HFF-Myc (cell line): ENCODE results near the gene CACNA2D4.
A peak's percentile ranks its signal among the peaks of the same experiment; 100 is the strongest.
"Not testable (repeated sequence)": the region's sequence is repeated elsewhere in the genome, so short reads cannot be mapped to it uniquely, and the experiment has no call there.

Experiments used
- DNase-seq: peaks from one replicate; pipeline ENCODE4 v3.0.0-alpha.2; 2011; ENCODE audit warnings: low read depth; ENCODE audit errors: extremely low read depth
- H3K4me3 ChIP-seq: replicated peaks from 2 replicates; pipeline ENCODE4 v1.5.1; 2011; ENCODE audit warnings: low read depth, mild to moderate bottlenecking, control low read depth, low read length
- TF ChIP-seq, protein P1 (sequence below): IDR thresholded peaks from 2 replicates; pipeline ENCODE4 v1.5.1; 2012; ENCODE audit warnings: mild to moderate bottlenecking, low read depth, low read length, control low read depth; ENCODE audit errors: missing control alignments

The CACNA2D4 gene

DNA sequence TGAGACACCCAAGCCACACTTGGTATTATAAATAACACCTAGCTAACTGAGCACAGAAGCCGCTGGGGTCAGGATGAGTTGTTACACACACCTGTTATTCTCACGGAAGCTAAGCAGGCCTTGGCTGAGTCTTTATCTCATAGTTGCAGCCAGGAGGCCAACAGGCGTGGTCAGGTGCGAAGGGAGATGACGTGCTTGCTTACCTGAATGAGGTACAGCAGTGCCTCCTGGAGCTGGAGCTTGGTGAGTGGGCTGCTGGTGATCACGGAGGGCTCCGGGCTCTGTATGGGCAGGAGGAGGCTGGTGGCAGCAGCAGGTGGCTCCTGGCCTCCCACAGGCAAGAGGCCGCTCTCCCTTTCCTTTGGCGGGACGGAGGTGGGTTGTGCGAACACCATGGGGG is 30.4 kb upstream of the CACNA2D4 start:
- no peak for DNase-seq
- no peak overlapping the region for H3K4me3 ChIP-seq
- TF ChIP-seq, protein P1, sequence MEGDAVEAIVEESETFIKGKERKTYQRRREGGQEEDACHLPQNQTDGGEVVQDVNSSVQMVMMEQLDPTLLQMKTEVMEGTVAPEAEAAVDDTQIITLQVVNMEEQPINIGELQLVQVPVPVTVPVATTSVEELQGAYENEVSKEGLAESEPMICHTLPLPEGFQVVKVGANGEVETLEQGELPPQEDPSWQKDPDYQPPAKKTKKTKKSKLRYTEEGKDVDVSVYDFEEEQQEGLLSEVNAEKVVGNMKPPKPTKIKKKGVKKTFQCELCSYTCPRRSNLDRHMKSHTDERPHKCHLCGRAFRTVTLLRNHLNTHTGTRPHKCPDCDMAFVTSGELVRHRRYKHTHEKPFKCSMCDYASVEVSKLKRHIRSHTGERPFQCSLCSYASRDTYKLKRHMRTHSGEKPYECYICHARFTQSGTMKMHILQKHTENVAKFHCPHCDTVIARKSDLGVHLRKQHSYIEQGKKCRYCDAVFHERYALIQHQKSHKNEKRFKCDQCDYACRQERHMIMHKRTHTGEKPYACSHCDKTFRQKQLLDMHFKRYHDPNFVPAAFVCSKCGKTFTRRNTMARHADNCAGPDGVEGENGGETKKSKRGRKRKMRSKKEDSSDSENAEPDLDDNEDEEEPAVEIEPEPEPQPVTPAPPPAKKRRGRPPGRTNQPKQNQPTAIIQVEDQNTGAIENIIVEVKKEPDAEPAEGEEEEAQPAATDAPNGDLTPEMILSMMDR: no peak

DNA sequence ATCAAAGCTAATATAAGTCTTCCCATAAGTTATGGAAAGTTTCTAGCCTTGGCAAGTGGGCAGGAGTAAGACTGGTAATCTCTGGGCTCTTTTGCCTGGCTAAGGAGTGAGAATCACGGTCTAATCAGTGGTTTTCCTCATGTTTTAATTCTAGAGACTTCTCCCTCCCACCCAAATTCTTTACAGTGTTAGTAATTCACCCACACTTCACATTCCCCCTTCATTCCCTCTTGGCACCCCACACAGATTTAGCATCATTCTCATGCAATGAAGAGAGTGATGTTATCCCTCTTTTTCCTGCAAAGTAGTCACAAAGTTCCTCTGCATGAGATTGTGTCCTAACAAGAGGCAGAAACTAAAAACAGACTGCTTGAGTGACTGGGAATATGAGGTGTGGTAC is 28.6 kb upstream of the CACNA2D4 start:
- TF ChIP-seq, protein P1: no peak
- no peak for DNase-seq
- H3K4me3 ChIP-seq: no peak overlapping the region

DNA sequence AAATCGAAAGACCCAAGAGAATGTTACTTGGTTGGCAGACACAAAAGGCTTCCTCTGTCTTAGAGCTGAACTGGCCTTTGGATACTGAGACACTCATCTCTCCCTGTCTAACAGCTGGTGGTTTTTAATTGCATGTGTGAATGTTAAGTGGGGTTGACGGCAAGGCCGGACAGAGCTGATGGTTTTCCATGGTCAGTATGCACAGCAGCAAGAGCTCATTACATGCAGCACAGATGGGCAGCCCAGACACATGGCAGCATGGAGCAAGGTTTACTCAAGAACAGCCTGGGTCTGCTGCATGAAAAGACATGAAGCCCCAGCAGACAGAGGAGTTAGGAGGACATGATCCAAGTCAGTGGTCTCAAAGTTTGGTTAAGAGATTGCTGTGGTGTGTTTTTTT is 27.8 kb upstream of the CACNA2D4 start:
- DNase-seq: no peak
- no peak overlapping the region for H3K4me3 ChIP-seq
- TF ChIP-seq, protein P1: no peak

DNA sequence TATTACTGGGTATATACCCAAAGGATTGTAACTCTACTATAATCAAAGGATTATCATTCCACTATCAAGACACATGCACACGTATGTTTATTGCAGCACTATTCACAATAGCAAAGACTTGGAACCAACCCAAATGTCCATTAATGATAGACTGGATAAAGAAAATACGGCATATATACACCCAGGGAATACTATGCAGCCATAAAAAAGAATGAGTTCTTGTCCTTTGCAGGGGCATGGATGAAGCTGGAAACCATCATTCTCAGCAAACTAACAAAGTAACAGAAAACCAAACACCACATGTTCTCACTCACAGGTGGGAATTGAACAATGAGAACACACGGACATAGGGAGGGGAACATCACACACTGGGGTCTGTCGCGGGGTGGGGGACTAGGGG is 27.1 kb upstream of the CACNA2D4 start:
- DNase-seq, H3K4me3 ChIP-seq: not testable (repeated sequence)

DNA sequence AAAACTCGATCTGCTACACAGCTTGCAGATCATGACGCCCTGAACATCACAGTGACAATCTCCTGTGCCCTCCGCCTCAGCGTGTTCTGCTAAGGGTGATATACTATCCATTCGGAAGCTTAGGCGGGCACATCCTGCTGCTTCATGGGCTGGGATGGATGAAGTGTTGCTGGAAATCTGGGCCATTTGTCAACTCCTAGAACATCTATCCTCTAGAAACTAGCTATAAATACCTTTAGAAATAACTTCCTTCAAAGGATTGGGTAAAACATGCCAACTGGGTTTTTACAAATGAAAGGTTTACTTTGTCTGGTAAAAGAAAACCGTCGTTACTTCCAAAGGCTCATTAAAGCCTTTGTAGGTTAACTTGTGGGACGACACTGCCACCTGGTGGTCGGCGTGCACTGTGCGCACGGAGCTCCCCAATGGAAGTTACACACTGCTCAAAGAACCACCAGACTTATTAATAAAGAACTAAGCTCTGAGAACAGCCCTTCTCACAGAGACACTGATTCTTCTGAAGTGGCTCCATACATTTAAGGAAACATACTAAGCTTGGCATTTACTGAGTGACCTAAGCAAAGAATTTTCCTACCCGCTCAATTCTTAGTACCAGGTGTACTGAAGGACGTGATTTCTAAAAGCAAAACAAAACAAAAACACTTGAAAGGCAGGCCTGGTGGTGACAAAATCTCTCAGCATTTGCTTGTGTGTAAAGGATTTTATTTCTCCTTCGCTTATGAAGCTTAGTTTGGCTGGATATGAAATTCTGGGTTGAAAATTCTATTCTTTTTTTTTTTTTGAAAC is 21.6 kb upstream of the CACNA2D4 start:
- DNase-seq: peak; percentile 36
- TF ChIP-seq, protein P1: peak; percentile 97
- no peak overlapping the region for H3K4me3 ChIP-seq

DNA sequence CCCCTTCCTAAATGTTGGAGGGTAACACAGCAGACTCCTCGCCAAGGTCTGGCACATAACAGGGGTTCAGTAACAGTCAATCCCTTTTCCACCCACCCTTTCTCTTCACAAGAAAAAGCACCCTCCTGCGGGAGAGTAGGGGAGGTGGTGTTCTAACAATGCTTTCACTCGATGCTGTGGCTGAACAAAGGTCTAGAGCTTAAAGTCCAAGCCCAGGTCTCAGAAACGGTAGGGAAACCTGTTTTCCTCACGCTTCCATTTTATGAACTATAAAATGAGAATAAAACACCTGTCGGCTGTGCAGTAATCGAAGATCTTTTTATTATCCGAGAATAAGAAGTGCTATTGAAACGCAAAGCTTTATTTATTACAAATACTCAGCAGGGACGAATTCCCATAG is 20.9 kb upstream of the CACNA2D4 start:
- no peak for DNase-seq
- H3K4me3 ChIP-seq: no peak overlapping the region
- TF ChIP-seq, protein P1: no peak

DNA sequence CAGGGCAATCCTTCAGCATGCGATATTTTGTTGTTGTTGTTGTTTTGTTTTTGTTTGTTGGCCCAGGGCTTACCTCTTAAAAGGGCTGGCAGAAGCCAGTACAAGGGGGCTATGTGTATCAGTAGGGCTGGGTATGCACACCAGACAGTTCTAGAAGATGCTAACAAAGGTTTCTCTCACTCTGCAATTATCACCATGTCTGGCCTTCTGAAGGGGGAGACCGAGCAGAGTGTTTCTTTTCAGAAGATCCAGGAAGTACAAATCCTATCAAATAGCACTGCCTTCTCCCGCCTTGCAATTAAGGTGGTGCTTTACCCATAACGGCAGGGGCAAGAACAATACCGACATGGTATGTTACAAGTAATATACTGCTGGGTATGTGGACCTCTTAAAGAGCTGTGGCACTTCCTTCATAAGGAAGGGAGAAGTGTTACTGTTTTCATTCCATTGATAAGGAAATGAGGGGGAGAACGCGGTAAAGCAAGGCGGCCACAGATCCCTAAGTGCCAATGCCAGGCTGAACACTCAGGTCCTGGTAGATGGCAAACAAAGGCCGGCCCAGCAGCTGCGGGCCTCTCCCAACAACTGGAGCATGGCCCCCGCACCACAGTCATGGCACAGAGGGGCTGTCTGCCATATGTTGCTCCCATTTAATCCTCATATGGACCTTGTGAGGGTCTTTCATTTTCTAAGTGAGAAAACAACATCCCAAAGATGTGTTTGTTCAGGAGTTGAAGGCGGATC is 19.2 kb upstream of the CACNA2D4 start:
- TF ChIP-seq, protein P1: no peak
- no peak for DNase-seq

More for the DNA sequence above, 19.2 kb upstream of the CACNA2D4 start:
- H3K4me3 ChIP-seq: no peak overlapping the region
